ENCODE data around the gene SMIM9. TPM values are rescaled to one million over a fixed set of nuclear protein-coding genes. Genes with fewer than 3 reads are reported as not detected.
"Not testable (repeated sequence)": the region's sequence is repeated elsewhere in the genome, so short reads cannot be mapped to it uniquely, and the experiment has no call there.

The SMIM9 gene
- total RNA-seq, result not detected
- polyA plus RNA-seq (2013, experiment 1 of 2), result not detected
- polyA plus RNA-seq (2013, experiment 2 of 2), result not detected
- long read RNA-seq, experiment 1, result 0 reads
- long read RNA-seq, experiment 2, partial matches to known transcripts, result 0 of 1 reads
- long read RNA-seq, experiment 2, other reads (novel, unspliced or antisense), result 1 of 1 reads
- long read RNA-seq, experiment 3, result 0 reads
- long read RNA-seq, experiment 4, result 0 reads

GRCh38 chrX:154834562-154834961, at the start of gene SMIM9:
SMIM9 (minus strand) TSS chrX:154834662; CDS start chrX:154830856, 3,806 bp downstream.
- WGBS, 2 experiments (ENCODE audit: insufficient coverage in 1 of 2, insufficient read length in 1 of 2), result no CpG with 5 or more reads among the region's 3 CpGs
- Histone ChIP-seq H3K27me3 (ENCODE audit: control insufficient read depth, insufficient read depth, low read length, poor library complexity, severe bottlenecking) (no peaks in the 10 kb centered on the region), H3K9me3 (ENCODE audit: control insufficient read depth, low read length) (no peaks in the 10 kb centered on the region), H3K4me3 (ENCODE audit: low read length) (no peak within 1 kb of the TSS), H3K9ac (ENCODE audit: extremely low read depth, low read length, poor library complexity, severe bottlenecking) (no peak within 1 kb of the TSS), H3K27ac (ENCODE audit: low read depth, low read length) (no peak within 1 kb of the TSS), H3K36me3 (ENCODE audit: control insufficient read depth, insufficient read depth, low read length) (no peaks in the 10 kb centered on the region), H3K4me1 (ENCODE audit: control insufficient read depth, insufficient read depth, low read length) (no peaks in the 10 kb centered on the region)
- Mint-ChIP-seq H3K36me3 (ENCODE audit: low read depth) (no peaks in the 10 kb centered on the region), H3K9me3 (peaks cover 49% of the 10 kb centered on the region), H3K27me3 (ENCODE audit: insufficient read depth) (no peaks in the 10 kb centered on the region), H3K4me3 (no peak within 1 kb of the TSS), H3K27ac (no peak within 1 kb of the TSS), H3K4me1 (peaks cover 3% of the 10 kb centered on the region)
- DNase-seq, result no peak
- no peak for TF ChIP-seq CTCF (conservative IDR thresholded peaks at IDR 0.05)

- not testable (repeated sequence) for H3K36me3 ChIP-seq (ENCODE audit: control insufficient read depth, insufficient read depth, low read length); H3K9me3 ChIP-seq (ENCODE audit: control insufficient read depth, low read length); H3K4me3 ChIP-seq (ENCODE audit: low read length); DNase-seq; H3K4me3 Mint-ChIP-seq; H3K4me1 ChIP-seq (ENCODE audit: control insufficient read depth, insufficient read depth, low read length); H3K27ac Mint-ChIP-seq; H3K27ac ChIP-seq (ENCODE audit: low read depth, low read length); H3K36me3 Mint-ChIP-seq (ENCODE audit: low read depth); H3K27me3 ChIP-seq (ENCODE audit: control insufficient read depth, insufficient read depth, low read length, poor library complexity, severe bottlenecking); H3K4me1 Mint-ChIP-seq; H3K9ac ChIP-seq (ENCODE audit: extremely low read depth, low read length, poor library complexity, severe bottlenecking); H3K27me3 Mint-ChIP-seq (ENCODE audit: insufficient read depth)
- H3K9me3 Mint-ChIP-seq, result peaks cover 16% of the 10 kb centered on the region
- no CpG with 5 or more reads among the region's 8 CpGs for WGBS, 2 experiments (ENCODE audit: insufficient coverage in 1 of 2, insufficient read length in 1 of 2)
Measured at GRCh38 chrX:154884069-154884468, 49.6 kb upstream of the SMIM9 start.

DNA sequence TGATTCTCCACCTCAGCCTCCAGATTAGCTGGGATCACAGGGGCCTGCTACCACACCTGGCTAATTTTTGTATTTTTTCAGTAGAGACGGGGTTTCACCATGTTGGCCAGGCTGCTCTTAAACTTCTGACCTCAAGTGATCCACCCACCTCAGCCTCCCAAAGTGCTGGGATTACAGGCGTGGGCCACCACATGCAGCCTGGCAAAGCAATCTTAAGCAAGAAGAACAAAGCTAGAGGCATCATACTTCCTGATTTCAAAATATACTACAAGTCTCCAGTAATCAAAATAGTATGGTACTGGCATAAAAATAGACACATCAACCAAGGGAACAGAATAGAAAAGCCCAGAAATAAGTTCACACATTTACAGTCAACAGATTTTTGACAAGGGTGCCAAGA, 38.9 kb upstream of the SMIM9 start:
- H3K9me3 Mint-ChIP-seq, result peaks cover 76% of the 10 kb centered on the region
- no peaks in the 10 kb centered on the region for H3K4me1 Mint-ChIP-seq

GRCh38 chrX:154868522-154868921, 34.1 kb upstream of the SMIM9 start:
- H3K27me3 ChIP-seq (ENCODE audit: control insufficient read depth, insufficient read depth, low read length, poor library complexity, severe bottlenecking); H3K27ac Mint-ChIP-seq; H3K9me3 ChIP-seq (ENCODE audit: control insufficient read depth, low read length); H3K36me3 ChIP-seq (ENCODE audit: control insufficient read depth, insufficient read depth, low read length); H3K27ac ChIP-seq (ENCODE audit: low read depth, low read length); H3K36me3 Mint-ChIP-seq (ENCODE audit: low read depth); H3K4me3 ChIP-seq (ENCODE audit: low read length); H3K27me3 Mint-ChIP-seq (ENCODE audit: insufficient read depth); H3K4me1 ChIP-seq (ENCODE audit: control insufficient read depth, insufficient read depth, low read length); H3K4me1 Mint-ChIP-seq; H3K9ac ChIP-seq (ENCODE audit: extremely low read depth, low read length, poor library complexity, severe bottlenecking); H3K4me3 Mint-ChIP-seq; DNase-seq: not testable (repeated sequence)
- H3K9me3 Mint-ChIP-seq, result peaks cover 84% of the 10 kb centered on the region

More for the DNA sequence above, 38.9 kb upstream of the SMIM9 start:
- Mint-ChIP-seq H3K27ac (no peak overlapping the region), H3K4me3 (no peak overlapping the region), H3K36me3 (ENCODE audit: low read depth) (peaks cover 2% of the 10 kb centered on the region), H3K27me3 (ENCODE audit: insufficient read depth) (peaks cover 3% of the 10 kb centered on the region)
- 81% methylated on average over 2 of the region's 2 CpGs; no CpG with 5 or more reads in 1 of the 2 experiments for WGBS, 2 experiments (ENCODE audit: insufficient coverage in 1 of 2, insufficient read length in 1 of 2)
- H3K4me1 ChIP-seq (ENCODE audit: control insufficient read depth, insufficient read depth, low read length), result no peaks in the 10 kb centered on the region
- H3K9me3 ChIP-seq (ENCODE audit: control insufficient read depth, low read length), result no peaks in the 10 kb centered on the region
- TF ChIP-seq CTCF (conservative IDR thresholded peaks at IDR 0.05), result no peak
- H3K27ac ChIP-seq (ENCODE audit: low read depth, low read length), result no peak overlapping the region
- H3K36me3 ChIP-seq (ENCODE audit: control insufficient read depth, insufficient read depth, low read length), result no peaks in the 10 kb centered on the region
- no peak for DNase-seq
- no peaks in the 10 kb centered on the region for H3K27me3 ChIP-seq (ENCODE audit: control insufficient read depth, insufficient read depth, low read length, poor library complexity, severe bottlenecking)
- H3K4me3 ChIP-seq (ENCODE audit: low read length), result no peak overlapping the region
- H3K9ac ChIP-seq (ENCODE audit: extremely low read depth, low read length, poor library complexity, severe bottlenecking), result no peak overlapping the region
